ENCODE data around the gene KCNK1.

GRCh38 chr1:233657466-233657865 lies 43.6 kb downstream of the KCNK1 start:
- TF ChIP-seq CTCF (IDR thresholded peaks at IDR 0.05), result no peak
- no peak for TF ChIP-seq POLR2A (IDR thresholded peaks at IDR 0.05)
